ENCODE data around the gene CHMP5. TPM values are rescaled to one million over a fixed set of nuclear protein-coding genes. Genes with fewer than 3 reads are reported as not detected.

The CHMP5 gene
- total RNA-seq, 2 experiments from 2014 or later, result 31.2 to 50.1 TPM

- CTCF ChIA-PET (ENCODE audit: unreplicated experiment), result interaction anchor here (0.7 kb wide), 1 partner anchor 18 kb away, joined by 3 read pairs; the partner anchor contains the start of genes BAG1 and CHMP5
Observed at GRCh38 chr9:33246269-33246860, 18.5 kb upstream of the CHMP5 start.

GRCh38 chr9:33248606-33249005, 16.2 kb upstream of the CHMP5 start:
- CTCF ChIA-PET (ENCODE audit: unreplicated experiment), result interaction anchor here (0.6 to 0.8 kb wide), 2 partner anchors 14 to 17 kb away, joined by 3 to 4 read pairs; no protein-coding TSS in a partner anchor
- Histone ChIP-seq H3K9me2 (ENCODE audit: insufficient read depth, low read length) (no peaks in the 10 kb centered on the region), H4K20me1 (ENCODE audit: insufficient read depth, low read length) (no peaks in the 10 kb centered on the region), H3K9me3 (ENCODE audit: low read length) (no peaks in the 10 kb centered on the region), H3K79me2 (ENCODE audit: insufficient read depth, low read depth, low read length) (no peaks in the 10 kb centered on the region), H3K4me2 (ENCODE audit: low read length) (peak overlapping the region; percentile 60), H3K36me3 (ENCODE audit: insufficient read depth, low read length) (peaks cover 15% of the 10 kb centered on the region), H3K27ac (ENCODE audit: low read depth, low read length, poor library complexity, severe bottlenecking) (peak overlapping the region; percentile 75), H2AFZ (ENCODE audit: low read length) (no peak overlapping the region; the same call in 1 of the 2 replicates), H3K4me3 (ENCODE audit: low read depth, low read length, poor library complexity, severe bottlenecking) (no peak overlapping the region), H3K4me1 (ENCODE audit: insufficient read depth, low read length, poor library complexity, severe bottlenecking) (peaks cover 24% of the 10 kb centered on the region)
- no TSS peak for BruUV-seq (replicated peaks)
- POLR2A ChIA-PET, result interaction anchor here (0.6 to 1.7 kb wide), 12 partner anchors 8 to 579 kb away, joined by 3 to 6 read pairs (median 4); partner anchors contain the start of genes BAG1, CHMP5, SMU1 and SPINK4
- no peak for TF ChIP-seq EZH2phosphoT487 (IDR thresholded peaks at IDR 0.05; ENCODE audit: borderline replicate concordance, low read depth, low read length)
- TF ChIP-seq CTCF (conservative IDR thresholded peaks at IDR 0.05; ENCODE audit: low read length), result no peak
- intact Hi-C loops (cut with micrococcal nuclease; ENCODE audit: unreplicated experiment), result no loop called here
- no peak for DNase-seq (ENCODE audit: low spot score)

More at GRCh38 chr9:33246269-33246860, 18.5 kb upstream of the CHMP5 start:
- no peaks in the 10 kb centered on the region for H3K79me2 ChIP-seq (ENCODE audit: insufficient read depth, low read depth, low read length)
- no peaks in the 10 kb centered on the region for H4K20me1 ChIP-seq (ENCODE audit: insufficient read depth, low read length)
- POLR2A ChIA-PET, result interaction anchor here (0.7 to 1.1 kb wide), 2 partner anchors 26 to 1905 kb away, joined by 4 to 5 read pairs; no protein-coding TSS in a partner anchor
- no peaks in the 10 kb centered on the region for H3K9me3 ChIP-seq (ENCODE audit: low read length)
- DNase-seq (ENCODE audit: low spot score), result no peak
- H3K27ac ChIP-seq (ENCODE audit: low read depth, low read length, poor library complexity, severe bottlenecking), result no peak overlapping the region
- H3K4me1 ChIP-seq (ENCODE audit: insufficient read depth, low read length, poor library complexity, severe bottlenecking), result peaks cover 24% of the 10 kb centered on the region
- intact Hi-C loops (cut with micrococcal nuclease; ENCODE audit: unreplicated experiment), result no loop called here
- no TSS peak for BruUV-seq (replicated peaks)
- peaks cover 4% of the 10 kb centered on the region; the same call in 1 of the 2 replicates for H3K36me3 ChIP-seq (ENCODE audit: insufficient read depth, low read length)
- H2AFZ ChIP-seq (ENCODE audit: low read length), result no peak overlapping the region
- H3K4me3 ChIP-seq (ENCODE audit: low read depth, low read length, poor library complexity, severe bottlenecking), result no peak overlapping the region
- no peaks in the 10 kb centered on the region for H3K9me2 ChIP-seq (ENCODE audit: insufficient read depth, low read length)
- H3K4me2 ChIP-seq (ENCODE audit: low read length), result no peak overlapping the region
- TF ChIP-seq CTCF (conservative IDR thresholded peaks at IDR 0.05; ENCODE audit: low read length), result no peak
- no peak for TF ChIP-seq EZH2phosphoT487 (IDR thresholded peaks at IDR 0.05; ENCODE audit: borderline replicate concordance, low read depth, low read length)
